ENCODE results near the gene SLC38A2. TPM values are rescaled to one million over a fixed set of nuclear protein-coding genes. Genes with fewer than 3 reads are reported as not detected.

The SLC38A2 gene
- total RNA-seq, 1 donor from 2014 or later: 754 TPM

DNA sequence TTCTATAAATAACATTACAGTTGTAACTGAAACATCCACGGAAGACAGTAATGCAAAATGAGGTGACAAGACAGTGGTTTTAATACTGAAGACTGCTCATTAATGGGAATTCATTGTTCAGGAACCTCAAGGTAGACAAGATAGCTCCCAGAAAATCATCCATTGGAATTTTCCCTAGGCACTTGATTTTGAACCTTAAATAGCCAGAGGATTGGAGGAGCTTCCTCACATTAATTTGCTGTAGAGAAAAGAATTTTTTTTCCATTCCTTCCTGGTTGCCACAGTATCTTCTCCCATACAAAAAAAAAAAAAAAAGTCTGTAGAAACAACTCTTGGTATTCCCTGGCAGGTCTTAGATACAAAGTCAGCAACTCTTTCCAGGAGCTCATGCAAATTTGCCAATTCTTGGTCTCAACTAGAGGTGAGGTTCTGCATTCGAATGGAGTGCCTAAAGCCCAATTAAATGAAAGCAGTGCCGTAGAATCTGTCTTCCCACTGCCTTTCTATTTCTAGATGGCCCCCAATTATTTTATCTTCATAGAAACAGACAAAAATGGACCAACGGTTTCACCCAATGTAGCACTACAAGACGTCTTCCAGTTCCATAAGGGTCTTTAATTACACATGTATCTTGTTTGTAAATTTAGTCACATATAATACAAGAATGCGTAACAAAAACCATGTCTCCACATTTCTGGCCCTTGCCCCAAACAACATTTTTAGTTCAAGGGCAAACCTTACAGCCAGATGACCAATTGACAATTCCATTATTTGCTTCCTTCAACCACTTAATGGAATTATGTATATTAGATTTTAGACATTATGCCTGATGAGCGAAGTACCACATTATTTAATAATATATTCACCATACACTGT lies 13.5 kb downstream of the SLC38A2 start:
- no peaks in the 10 kb centered on the region for H3K27me3 Mint-ChIP-seq (ENCODE audit: unreplicated experiment)
- TF ChIP-seq, protein P1, sequence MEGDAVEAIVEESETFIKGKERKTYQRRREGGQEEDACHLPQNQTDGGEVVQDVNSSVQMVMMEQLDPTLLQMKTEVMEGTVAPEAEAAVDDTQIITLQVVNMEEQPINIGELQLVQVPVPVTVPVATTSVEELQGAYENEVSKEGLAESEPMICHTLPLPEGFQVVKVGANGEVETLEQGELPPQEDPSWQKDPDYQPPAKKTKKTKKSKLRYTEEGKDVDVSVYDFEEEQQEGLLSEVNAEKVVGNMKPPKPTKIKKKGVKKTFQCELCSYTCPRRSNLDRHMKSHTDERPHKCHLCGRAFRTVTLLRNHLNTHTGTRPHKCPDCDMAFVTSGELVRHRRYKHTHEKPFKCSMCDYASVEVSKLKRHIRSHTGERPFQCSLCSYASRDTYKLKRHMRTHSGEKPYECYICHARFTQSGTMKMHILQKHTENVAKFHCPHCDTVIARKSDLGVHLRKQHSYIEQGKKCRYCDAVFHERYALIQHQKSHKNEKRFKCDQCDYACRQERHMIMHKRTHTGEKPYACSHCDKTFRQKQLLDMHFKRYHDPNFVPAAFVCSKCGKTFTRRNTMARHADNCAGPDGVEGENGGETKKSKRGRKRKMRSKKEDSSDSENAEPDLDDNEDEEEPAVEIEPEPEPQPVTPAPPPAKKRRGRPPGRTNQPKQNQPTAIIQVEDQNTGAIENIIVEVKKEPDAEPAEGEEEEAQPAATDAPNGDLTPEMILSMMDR (IDR thresholded peaks at IDR 0.05): no peak
- no peak overlapping the region for H3K4me3 Mint-ChIP-seq (ENCODE audit: unreplicated experiment)
- H3K4me1 Mint-ChIP-seq (ENCODE audit: unreplicated experiment): peaks cover 37% of the 10 kb centered on the region
- no peak for DNase-seq (ENCODE audit: extremely low spot score, unreplicated experiment)
- no peaks in the 10 kb centered on the region for H3K9me3 Mint-ChIP-seq (ENCODE audit: unreplicated experiment)
- H3K36me3 Mint-ChIP-seq (ENCODE audit: unreplicated experiment): peaks cover 51% of the 10 kb centered on the region
- peak overlapping the region; percentile 45 for H3K27ac Mint-ChIP-seq (ENCODE audit: unreplicated experiment)

DNA sequence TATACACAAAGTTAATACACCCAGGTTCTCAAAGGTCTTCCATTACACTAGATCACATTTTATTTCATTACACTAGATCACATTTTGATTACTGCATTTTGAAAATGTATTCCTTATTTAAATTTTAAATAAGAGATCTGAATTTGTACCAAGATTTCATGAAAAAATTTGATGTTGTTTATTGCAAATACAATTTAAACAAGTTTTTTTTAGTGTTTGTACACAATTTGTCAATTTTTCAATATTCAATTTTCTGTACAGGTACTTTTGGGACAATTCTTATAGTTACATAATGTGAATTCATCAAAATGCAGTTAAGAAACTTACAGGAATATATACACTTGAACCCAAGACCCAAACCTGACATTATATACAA lies 14.3 kb downstream of the SLC38A2 start:
- peaks cover 44% of the 10 kb centered on the region for H3K36me3 Mint-ChIP-seq (ENCODE audit: unreplicated experiment)
- no peak overlapping the region for H3K4me3 Mint-ChIP-seq (ENCODE audit: unreplicated experiment)
- H3K27ac Mint-ChIP-seq (ENCODE audit: unreplicated experiment): peak overlapping the region; percentile 64
- H3K4me1 Mint-ChIP-seq (ENCODE audit: unreplicated experiment): peaks cover 30% of the 10 kb centered on the region
- no peaks in the 10 kb centered on the region for H3K27me3 Mint-ChIP-seq (ENCODE audit: unreplicated experiment)
- H3K9me3 Mint-ChIP-seq (ENCODE audit: unreplicated experiment): no peaks in the 10 kb centered on the region
- no peak for DNase-seq (ENCODE audit: extremely low spot score, unreplicated experiment)
- TF ChIP-seq, protein P1 (IDR thresholded peaks at IDR 0.05): no peak

DNA sequence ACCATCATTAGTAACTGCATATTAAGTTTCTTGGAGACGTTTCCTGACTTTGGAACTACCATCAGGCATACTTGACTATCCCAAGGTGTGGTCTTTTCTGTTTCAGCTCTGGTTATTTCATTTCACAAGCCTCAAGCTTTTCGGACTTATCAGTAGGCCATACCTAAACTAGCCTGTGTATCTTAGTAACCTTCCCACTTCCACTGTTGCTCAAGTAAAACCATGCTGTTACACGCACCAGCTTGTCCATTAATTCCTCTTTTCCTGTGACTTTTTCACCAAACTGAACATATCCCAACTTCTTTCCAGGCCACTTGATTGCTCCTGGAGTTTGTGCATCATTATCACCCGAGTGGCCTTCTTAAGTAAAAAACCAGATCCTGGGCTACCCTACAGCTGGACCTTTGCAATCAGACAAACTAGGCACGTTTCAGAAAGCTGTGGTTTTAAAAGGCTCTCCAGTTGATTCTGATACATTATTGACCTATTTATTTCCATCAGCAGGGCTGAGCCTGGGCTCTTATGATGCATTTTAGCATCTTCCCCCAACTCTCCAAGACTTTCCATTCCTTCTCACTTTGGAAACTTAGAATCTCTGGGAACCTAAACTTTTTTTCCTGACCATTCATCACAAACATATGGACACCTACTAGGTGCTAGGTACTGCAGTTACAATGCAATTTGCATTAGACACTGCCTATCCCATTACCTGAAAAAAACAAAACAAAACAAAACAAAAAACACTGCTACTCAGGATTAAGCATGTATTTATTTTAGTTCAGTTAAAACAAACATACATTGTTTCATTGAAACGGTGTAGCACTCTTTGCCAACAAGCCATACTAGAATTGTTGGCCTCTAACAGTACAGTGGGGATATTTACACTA lies 14.9 kb downstream of the SLC38A2 start:
- no peaks in the 10 kb centered on the region for H3K9me3 Mint-ChIP-seq (ENCODE audit: unreplicated experiment)
- no peaks in the 10 kb centered on the region for H3K27me3 Mint-ChIP-seq (ENCODE audit: unreplicated experiment)
- no peak overlapping the region for H3K4me3 Mint-ChIP-seq (ENCODE audit: unreplicated experiment)
- H3K36me3 Mint-ChIP-seq (ENCODE audit: unreplicated experiment): peaks cover 38% of the 10 kb centered on the region
- H3K4me1 Mint-ChIP-seq (ENCODE audit: unreplicated experiment): peaks cover 24% of the 10 kb centered on the region
- TF ChIP-seq, protein P1 (IDR thresholded peaks at IDR 0.05): no peak
- no peak for DNase-seq (ENCODE audit: extremely low spot score, unreplicated experiment)
- peak overlapping the region; percentile 64 for H3K27ac Mint-ChIP-seq (ENCODE audit: unreplicated experiment)

DNA sequence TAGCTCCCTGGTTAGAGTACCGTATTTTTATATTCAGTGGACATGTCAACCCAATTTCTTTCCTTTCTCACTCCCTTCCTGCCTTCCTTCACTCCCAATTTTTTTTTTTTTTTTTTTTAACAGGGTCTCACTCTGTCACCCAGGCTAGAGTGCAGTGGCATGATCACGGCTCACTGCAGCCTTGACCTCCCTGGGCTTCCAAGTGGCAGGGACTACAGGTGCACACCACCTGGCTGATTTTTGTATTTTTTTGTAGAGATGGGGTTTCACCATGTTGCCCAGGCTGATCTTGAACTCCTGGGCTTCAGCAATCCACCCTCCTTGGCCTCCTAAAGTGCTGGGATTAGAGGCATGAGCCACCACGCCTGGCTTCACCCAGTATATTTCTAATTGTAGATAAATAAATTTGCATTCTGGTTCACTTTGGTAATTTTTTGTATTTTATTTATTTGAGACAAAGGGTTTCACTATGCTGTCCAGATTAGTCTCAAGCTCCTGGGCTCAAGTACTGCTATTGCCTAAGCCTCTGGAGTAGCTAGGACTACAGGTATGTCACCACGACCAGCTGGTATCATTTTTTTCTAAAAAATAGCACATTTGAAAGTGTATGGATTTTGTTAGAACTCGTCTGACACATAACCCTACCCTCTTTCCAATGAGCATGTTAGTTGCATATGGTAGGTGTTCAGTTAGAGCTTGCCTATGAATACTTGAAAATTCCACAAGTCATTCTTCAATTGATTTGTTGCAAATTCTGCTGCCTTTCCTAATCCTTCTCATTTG lies 15.7 kb downstream of the SLC38A2 start:
- Mint-ChIP-seq H3K4me3 (ENCODE audit: unreplicated experiment) (no peak overlapping the region), H3K36me3 (ENCODE audit: unreplicated experiment) (peaks cover 30% of the 10 kb centered on the region), H3K27me3 (ENCODE audit: unreplicated experiment) (no peaks in the 10 kb centered on the region), H3K4me1 (ENCODE audit: unreplicated experiment) (peaks cover 20% of the 10 kb centered on the region), H3K9me3 (ENCODE audit: unreplicated experiment) (no peaks in the 10 kb centered on the region), H3K27ac (ENCODE audit: unreplicated experiment) (peak overlapping the region; percentile 64)
- no peak for DNase-seq (ENCODE audit: extremely low spot score, unreplicated experiment)
- TF ChIP-seq, protein P1 (IDR thresholded peaks at IDR 0.05): no peak
